RWPE2 (cell line): ENCODE measurements around the gene CCT6B.

ENCODE experiments used
- ATAC-seq: fragments of 200-7000 bp; cut with Tn5 transposase; 3 replicates; pipeline ENCODE4 v1.9.1; 2021; ENCODE audit warnings: low read depth
- DNase-seq: peaks from one replicate; pipeline ENCODE4 v3.0.0-alpha.2; 2020; ENCODE audit warnings: low spot score
- H3K27ac ChIP-seq: fragments of 450-650 bp; 2 replicates; pipeline ENCODE4 v1.5.1; 2017; ENCODE audit warnings: mild to moderate bottlenecking; ENCODE audit not compliant: poor library complexity, severe bottlenecking
- H3K27me3 ChIP-seq: fragments of 250-450 bp; sonication (Bioruptor Pico); 2 replicates; pipeline ENCODE4 v1.5.1; 2021; ENCODE audit warnings: mild to moderate bottlenecking, moderate library complexity; ENCODE audit not compliant: insufficient read depth, poor library complexity, severe bottlenecking
- H3K36me3 ChIP-seq: fragments of 250-450 bp; sonication (Bioruptor Pico); 2 replicates; pipeline ENCODE4 v1.5.1; 2020; ENCODE audit warnings: low read depth, mild to moderate bottlenecking, moderate library complexity
- H3K4me1 ChIP-seq: fragments of 250-450 bp; sonication (Bioruptor Pico); 2 replicates; pipeline ENCODE4 v1.5.1; 2021; ENCODE audit warnings: mild to moderate bottlenecking, moderate library complexity; ENCODE audit not compliant: insufficient read depth, poor library complexity, severe bottlenecking
- H3K4me3 ChIP-seq: fragments of 250-450 bp; sonication (Bioruptor Pico); 2 replicates; pipeline ENCODE4 v1.5.1; 2021; ENCODE audit warnings: mild to moderate bottlenecking, moderate library complexity; ENCODE audit not compliant: severe bottlenecking
- H3K9me3 ChIP-seq: fragments of 250-450 bp; sonication (Bioruptor Pico); 2 replicates; pipeline ENCODE4 v1.5.1; 2021; ENCODE audit warnings: mild to moderate bottlenecking, moderate library complexity; ENCODE audit not compliant: severe bottlenecking
- CTCF ChIP-seq: fragments of 450-650 bp; IDR thresholded peaks from one replicate; pipeline ENCODE4 v1.5.1; 2017; ENCODE audit warnings: mild to moderate bottlenecking, moderate library complexity; ENCODE audit not compliant: poor library complexity, severe bottlenecking

The CCT6B gene

GRCh38 chr17:34980681-34981537 is 19.6 kb upstream of the CCT6B start:
- H3K27ac ChIP-seq, result peak overlapping the region; percentile 79
- peak overlapping the region; percentile 89 for H3K4me3 ChIP-seq
- TF ChIP-seq CTCF, result peak; percentile 53
- no peaks in the 10 kb centered on the region for H3K27me3 ChIP-seq
- no peaks in the 10 kb centered on the region for H3K9me3 ChIP-seq
- DNase-seq, result peak; percentile 73
- peak; percentile 88 for ATAC-seq
- peaks cover 10% of the 10 kb centered on the region; the same call in 1 of the 2 replicates for H3K36me3 ChIP-seq
- peaks cover 7% of the 10 kb centered on the region for H3K4me1 ChIP-seq

- Histone ChIP-seq H3K27ac (peak within 1 kb of the TSS; percentile 79), H3K4me1 (peaks cover 7% of the 10 kb centered on the region), H3K27me3 (no peaks in the 10 kb centered on the region), H3K36me3 (peaks cover 10% of the 10 kb centered on the region; the same call in 1 of the 2 replicates), H3K9me3 (no peaks in the 10 kb centered on the region), H3K4me3 (peak within 1 kb of the TSS; percentile 89)
- DNase-seq, result peak; percentile 90
- TF ChIP-seq CTCF, result no peak
- peak; percentile 73 for ATAC-seq
These were observed 19.1 kb upstream of the CCT6B start, which contains the start of gene LIG3 for GRCh38 chr17:34980353-34980680. Gene LIG3 (plus strand): TSS chr17:34980512. CDS start chr17:34983006, 2,494 bp downstream.

- H3K4me1 ChIP-seq, result peaks cover 7% of the 10 kb centered on the region
- peak overlapping the region; percentile 79 for H3K27ac ChIP-seq
- ATAC-seq (no peak), DNase-seq (no peak)
- H3K36me3 ChIP-seq, result peaks cover 7% of the 10 kb centered on the region; the same call in 1 of the 2 replicates
- no peaks in the 10 kb centered on the region for H3K9me3 ChIP-seq
- H3K27me3 ChIP-seq, result no peaks in the 10 kb centered on the region
- H3K4me3 ChIP-seq, result peak overlapping the region; percentile 89
- TF ChIP-seq CTCF, result no peak
These were observed 18.5 kb upstream of the CCT6B start for GRCh38 chr17:34979650-34980352.

GRCh38 chr17:34979153-34979552 is 17.9 kb upstream of the CCT6B start:
- H3K4me3 ChIP-seq, result no peak overlapping the region
- no peak overlapping the region for H3K27ac ChIP-seq
- no peak for ATAC-seq
- H3K27me3 ChIP-seq, result no peaks in the 10 kb centered on the region
- no peak for DNase-seq
- peaks cover 7% of the 10 kb centered on the region; the same call in 1 of the 2 replicates for H3K36me3 ChIP-seq
- H3K4me1 ChIP-seq, result peaks cover 7% of the 10 kb centered on the region
- no peak for TF ChIP-seq CTCF
- H3K9me3 ChIP-seq, result no peaks in the 10 kb centered on the region
